IMR-90 (cell line): Measurements from ENCODE around the gene BMP8B. TPM values are rescaled to one million over a fixed set of nuclear protein-coding genes. Genes with fewer than 3 reads are reported as not detected.

ENCODE experiments used
- ATAC-seq: fragments of 200-7000 bp; cut with Tn5 transposase; 2 replicates; pipeline ENCODE4 v1.9.1; 2020; ENCODE audit warnings: low read depth, mild to moderate bottlenecking, moderate library complexity
- BruUV-seq: library from RNA; stranded (reverse); fragments of 400-500 nt; replicated peaks from 2 replicates; lab custom pipeline; 2021; lab: Mats Ljungman, UMichigan
- CTCF ChIA-PET: fragments of 300-600 bp; formaldehyde crosslinking; extraction: SDS; loops from one replicate; lab custom pipeline; 2021; ENCODE audit warnings: antibody characterized with exemption; lab: Yijun Ruan, JAX
- POLR2A ChIA-PET: fragments of 300-600 bp; sonication (Branson Sonifier 250); formaldehyde crosslinking; loops from one replicate; lab custom pipeline; 2022; ENCODE audit warnings: antibody characterized with exemption; ENCODE audit not compliant: unreplicated experiment; lab: Charles Lee
- DNase-seq: peaks from one replicate; pipeline ENCODE4 v3.0.0; 2013
- H2AFZ ChIP-seq: replicated peaks from 2 replicates; pipeline ENCODE3; 2013; ENCODE audit warnings: low read length, mild to moderate bottlenecking; ENCODE audit not compliant: poor library complexity
- H2AK5ac ChIP-seq: 2 replicates; pipeline ENCODE4 v1.6.1; 2013; ENCODE audit warnings: low read depth, low read length, inconsistent platforms
- H2AK9ac ChIP-seq: replicated peaks from 2 replicates; pipeline ENCODE3; 2013; ENCODE audit warnings: mild to moderate bottlenecking, low read depth, low read length, moderate library complexity; ENCODE audit not compliant: poor library complexity
- H2BK120ac ChIP-seq: 2 replicates; pipeline ENCODE4 v1.6.1; 2013; ENCODE audit warnings: low read depth, low read length, inconsistent platforms
- H2BK15ac ChIP-seq: 3 replicates; pipeline ENCODE4 v1.6.1; 2013; ENCODE audit warnings: low read depth, low read length, inconsistent platforms
- H2BK20ac ChIP-seq: 2 replicates; pipeline ENCODE4 v1.6.1; 2013; ENCODE audit warnings: low read depth, mild to moderate bottlenecking, inconsistent platforms, low read length, moderate library complexity
- H2BK5ac ChIP-seq: 2 replicates; pipeline ENCODE4 v1.6.1; 2013; ENCODE audit warnings: mild to moderate bottlenecking, low read depth, low read length, inconsistent platforms; ENCODE audit not compliant: poor library complexity, severe bottlenecking
- H3K14ac ChIP-seq: replicated peaks from 2 replicates; pipeline ENCODE4 v1.6.1; 2013; ENCODE audit warnings: low read depth, low read length, inconsistent platforms
- H3K18ac ChIP-seq: 2 replicates; pipeline ENCODE4 v1.6.1; 2013; ENCODE audit warnings: low read depth, low read length, control low read depth
- H3K23ac ChIP-seq: 2 replicates; pipeline ENCODE4 v1.6.1; 2013; ENCODE audit warnings: low read depth, low read length, inconsistent platforms
- H3K27ac ChIP-seq: 2 replicates; pipeline ENCODE4 v1.5.1; 2013; ENCODE audit warnings: mild to moderate bottlenecking, control low read depth, low read length; ENCODE audit not compliant: insufficient read depth
- H3K27me3 ChIP-seq: 2 replicates; pipeline ENCODE4 v1.6.1; 2013; ENCODE audit warnings: low read length; ENCODE audit not compliant: control insufficient read depth, insufficient read depth
- H3K36me3 ChIP-seq: 2 replicates; pipeline ENCODE4 v1.6.1; 2013; ENCODE audit warnings: low read length, mixed read lengths; ENCODE audit not compliant: control insufficient read depth, insufficient read depth
- H3K4ac ChIP-seq: 2 replicates; pipeline ENCODE4 v1.6.1; 2013; ENCODE audit warnings: low read depth, low read length, inconsistent platforms
- H3K4me1 ChIP-seq: 2 replicates; pipeline ENCODE4 v1.6.1; 2013; ENCODE audit warnings: low read length, mixed read lengths; ENCODE audit not compliant: control insufficient read depth, insufficient read depth
- H3K4me2 ChIP-seq: 2 replicates; pipeline ENCODE4 v1.6.1; 2013; ENCODE audit warnings: low read depth, mild to moderate bottlenecking, control low read depth, low read length, moderate library complexity
- H3K4me3 ChIP-seq: 2 replicates; pipeline ENCODE4 v1.5.1; 2013; ENCODE audit warnings: low read depth, mild to moderate bottlenecking, control low read depth, low read length, moderate library complexity; ENCODE audit not compliant: insufficient read depth
- H3K56ac ChIP-seq: 2 replicates; pipeline ENCODE4 v1.6.1; 2013; ENCODE audit warnings: low read length, inconsistent platforms; ENCODE audit not compliant: insufficient read depth; ENCODE audit errors: extremely low read depth
- H3K79me1 ChIP-seq, 2 experiments: 2 replicates each; pipeline ENCODE4 v1.6.1; 2013; ENCODE audit warnings: low read length in 2 of 2, inconsistent platforms in 1 of 2, low read depth in 1 of 2
- H3K9ac ChIP-seq: 2 replicates; pipeline ENCODE4 v1.6.1; 2013; ENCODE audit warnings: low read depth, low read length, control low read depth
- H3K9me1 ChIP-seq: 2 replicates; pipeline ENCODE4 v1.6.1; 2013; ENCODE audit warnings: low read length, inconsistent platforms; ENCODE audit not compliant: insufficient read depth
- H3K9me3 ChIP-seq: 2 replicates; pipeline ENCODE4 v1.6.1; 2013; ENCODE audit warnings: low read length; ENCODE audit not compliant: control insufficient read depth, insufficient read depth
- H4K20me1 ChIP-seq: 2 replicates; pipeline ENCODE4 v1.6.1; 2013; ENCODE audit warnings: low read length, inconsistent platforms; ENCODE audit not compliant: insufficient read depth
- H4K5ac ChIP-seq: 2 replicates; pipeline ENCODE4 v1.6.1; 2013; ENCODE audit warnings: mild to moderate bottlenecking, low read depth, low read length, control low read depth
- H4K8ac ChIP-seq, 2 experiments: 2 replicates each; pipeline ENCODE4 v1.6.1; 2013; ENCODE audit warnings: low read depth in 2 of 2, low read length in 2 of 2, control low read depth in 1 of 2, inconsistent platforms in 1 of 2
- H4K91ac ChIP-seq: 2 replicates; pipeline ENCODE4 v1.6.1; 2013; ENCODE audit warnings: low read depth, low read length, inconsistent platforms; ENCODE audit not compliant: insufficient read depth
- BHLHE40 ChIP-seq: fragments of 150-350 bp; IDR thresholded peaks from 2 replicates; pipeline ENCODE4 v1.6.1; 2016; ENCODE audit warnings: mild to moderate bottlenecking, low read depth, low read length
- CEBPB ChIP-seq: IDR thresholded peaks from 2 replicates; pipeline ENCODE4 v1.6.1; 2012; ENCODE audit warnings: low read depth, low read length, improper control_type of control experiment
- CHD1 ChIP-seq: IDR thresholded peaks from 2 replicates; pipeline ENCODE4 v1.6.1; 2012; ENCODE audit warnings: low read depth, low read length, improper control_type of control experiment
- CTCF ChIP-seq: conservative IDR thresholded peaks from 2 replicates; pipeline ENCODE4 v1.5.1; 2012; ENCODE audit warnings: mild to moderate bottlenecking, low read depth, low read length, improper control_type of control experiment
- ELK1 ChIP-seq: fragments of 150-350 bp; IDR thresholded peaks from 2 replicates; pipeline ENCODE4 v1.6.1; 2016; ENCODE audit warnings: low read depth, mild to moderate bottlenecking, low read length, moderate library complexity, borderline replicate concordance
- FOS ChIP-seq: fragments of 150-350 bp; IDR thresholded peaks from 2 replicates; pipeline ENCODE4 v1.6.1; 2016; ENCODE audit warnings: low read depth, low read length
- MAFK ChIP-seq: IDR thresholded peaks from 2 replicates; pipeline ENCODE4 v1.6.1; 2012; ENCODE audit warnings: low read depth, low read length, improper control_type of control experiment
- MAZ ChIP-seq: IDR thresholded peaks from 2 replicates; pipeline ENCODE4 v1.6.1; 2012; ENCODE audit warnings: low read depth, mild to moderate bottlenecking, low read length, improper control_type of control experiment, moderate library complexity, borderline replicate concordance
- MXI1 ChIP-seq: IDR thresholded peaks from 2 replicates; pipeline ENCODE4 v1.6.1; 2012; ENCODE audit warnings: low read depth, mild to moderate bottlenecking, low read length, moderate library complexity, borderline replicate concordance
- POLR2A ChIP-seq: IDR thresholded peaks from 2 replicates; pipeline ENCODE4 v1.6.1; 2012; ENCODE audit warnings: mild to moderate bottlenecking, low read depth, low read length
- RAD21 ChIP-seq: IDR thresholded peaks from 2 replicates; pipeline ENCODE4 v1.6.1; 2012; ENCODE audit warnings: low read length, improper control_type of control experiment
- RCOR1 ChIP-seq: IDR thresholded peaks from 2 replicates; pipeline ENCODE4 v1.6.1; 2012; ENCODE audit warnings: mild to moderate bottlenecking, low read length, improper control_type of control experiment; ENCODE audit not compliant: insufficient replicate concordance
- RFX5 ChIP-seq: IDR thresholded peaks from 2 replicates; pipeline ENCODE4 v1.8.0; 2012; ENCODE audit warnings: low read depth, mild to moderate bottlenecking, low read length, moderate library complexity
- SMC3 ChIP-seq: fragments of 150-350 bp; IDR thresholded peaks from 2 replicates; pipeline ENCODE4 v1.6.1; 2016; ENCODE audit warnings: low read depth, mild to moderate bottlenecking, antibody characterized with exemption, low read length, moderate library complexity
- USF2 ChIP-seq: fragments of 150-350 bp; IDR thresholded peaks from 2 replicates; pipeline ENCODE4 v1.6.1; 2017; ENCODE audit warnings: mild to moderate bottlenecking, antibody characterized with exemption, low read length, low read depth
- WGBS, 2 experiments: methylation state at CpG; one replicate each; pipeline versions ENCODE4 v1.1.5 to v1.1.7; 2013; ENCODE audit warnings: missing lambda C conversion rate in 2 of 2; ENCODE audit not compliant: insufficient read length in 1 of 2; ENCODE audit errors: extremely low coverage in 2 of 2; 5-methylcytosine and 5-hydroxymethylcytosine counted together
- dilution Hi-C: fragments of 300-500 bp; cut with HindIII; formaldehyde crosslinking; loops from one replicate; pipeline ENCODE4 v1.14.3; 2018; ENCODE audit warnings: low sequenced_read_pairs; ENCODE audit not compliant: unreplicated experiment
- in situ Hi-C: fragments of 300-500 bp; cut with MboI; formaldehyde crosslinking; loops from 3 replicates; pipeline ENCODE4 v1.14.3; 2019; ENCODE audit warnings: low sequenced_read_pairs, inconsistent platforms, mixed read lengths
- intact Hi-C: fragments of 100-400 bp; cut with micrococcal nuclease; formaldehyde crosslinking; loops from 2 replicates; pipeline ENCODE4 v1.10.0; 2022
- polyA plus RNA-seq, 3 experiments: library from polyadenylated mRNA; depleted of rRNA; stranded (reverse); fragments of >200 nt; gene quantifications; 2 replicates each; pipeline ENCODE4 v1.2.3, GENCODE V29; 2012; ENCODE audit warnings: low replicate concordance in 1 of 3
- total RNA-seq: library from RNA; depleted of rRNA; stranded (reverse); fragments of >200 nt; gene quantifications from 2 replicates; pipeline ENCODE4 v1.2.3, GENCODE V29; 2012

BMP8B gene
- total and polyA plus RNA-seq, 2 of the 4 experiments (the other 2 are of a cell fraction): not detected

- H4K8ac ChIP-seq: no peak overlapping the region
- no peak overlapping the region for H3K4ac ChIP-seq
- H3K27me3 ChIP-seq: peaks cover 15% of the 10 kb centered on the region
- no peak overlapping the region for H3K9ac ChIP-seq
- H2BK5ac ChIP-seq: no peak overlapping the region
- H2BK15ac ChIP-seq: no peak overlapping the region
- ChIA-PET POLR2A (no interaction called here), CTCF (interaction anchor here (0.6 to 1.3 kb wide), 9 partner anchors 10 to 311 kb away, joined by 3 to 5 read pairs (median 3); no protein-coding TSS in a partner anchor)
- H3K56ac ChIP-seq: no peak overlapping the region
- H3K4me1 ChIP-seq: 0 out of 2 replicates have a peak, but pooled peaks cover 2% of the 10 kb centered on the region
- H4K20me1 ChIP-seq: no peaks in the 10 kb centered on the region
- no CpG with 5 or more reads among the region's 3 CpGs for WGBS, 2 experiments
- no peak overlapping the region for H2AFZ ChIP-seq
- ATAC-seq (no peak), DNase-seq (no peak)
- no peak overlapping the region for H2AK9ac ChIP-seq
- no peaks in the 10 kb centered on the region for H3K36me3 ChIP-seq
- no peak overlapping the region for H2BK120ac ChIP-seq
- H3K14ac ChIP-seq: no peak overlapping the region
- no peak overlapping the region for H3K27ac ChIP-seq
- intact Hi-C loops (loop anchor here (10.0 kb wide), 1 partner anchor 196 kb away; no protein-coding TSS in a partner anchor), in situ Hi-C loops (no loop called here), dilution Hi-C loops (no loop called here)
- H3K9me1 ChIP-seq: 0 out of 2 replicates have a peak, but pooled peaks cover 6% of the 10 kb centered on the region
- TF ChIP-seq POLR2A (no peak), MAZ (no peak), FOS (no peak), CHD1 (no peak), RAD21 (no peak), ELK1 (no peak), USF2 (no peak), BHLHE40 (no peak), RFX5 (no peak), SMC3 (no peak), MXI1 (no peak), MAFK (no peak), CEBPB (no peak), RCOR1 (no peak), CTCF (no peak)
- no peaks in the 10 kb centered on the region for H3K79me1 ChIP-seq
- H3K9me3 ChIP-seq: peaks cover 3% of the 10 kb centered on the region
- no peak overlapping the region for H2BK20ac ChIP-seq
- H2AK5ac ChIP-seq: no peak overlapping the region
- no peak overlapping the region for H3K23ac ChIP-seq
- H3K18ac ChIP-seq: no peak overlapping the region
- no peak overlapping the region for H3K4me2 ChIP-seq
- H4K5ac ChIP-seq: no peak overlapping the region
- H4K91ac ChIP-seq: no peak overlapping the region
- H3K4me3 ChIP-seq: no peak overlapping the region
- BruUV-seq: no TSS peak
Measured at GRCh38 chr1:39800471-39800835, 11.8 kb upstream of the BMP8B start.
